SU-DHL-6 (cell line): ENCODE results near the gene CFAP45.

ENCODE experiments used
- H2AFZ ChIP-seq: fragments of 200-600 bp; sonication (generic); 2 replicates; pipeline ENCODE4 v1.6.1; 2014; ENCODE audit warnings: low read depth, mild to moderate bottlenecking, moderate library complexity, mixed read lengths, antibody characterized with exemption, low read length; ENCODE audit not compliant: severe bottlenecking
- H3F3A ChIP-seq: fragments of 200-600 bp; shearing (Covaris generic); 2 replicates; pipeline ENCODE4 v1.6.0; 2016; ENCODE audit warnings: antibody characterized with exemption, mild to moderate bottlenecking; ENCODE audit not compliant: insufficient read depth
- H3K27ac ChIP-seq: fragments of 200-600 bp; sonication (generic); 2 replicates; pipeline ENCODE4 v1.5.1; 2016; ENCODE audit warnings: low read depth, mild to moderate bottlenecking, low read length, moderate library complexity, mixed read lengths
- H3K27me3 ChIP-seq: fragments of 200-600 bp; sonication (generic), shearing (Covaris generic); 2 replicates; pipeline ENCODE4 v1.6.0; 2014; ENCODE audit warnings: mild to moderate bottlenecking, low read length
- H3K36me3 ChIP-seq: fragments of 200-600 bp; sonication (generic); 2 replicates; pipeline ENCODE4 v1.6.1; 2014; ENCODE audit warnings: mild to moderate bottlenecking, low read length, mixed read lengths
- H3K4me2 ChIP-seq: fragments of 300-600, 200-600 bp; shearing (Covaris generic), sonication (generic); 2 replicates; pipeline ENCODE4 v1.6.0; 2014; ENCODE audit warnings: low read length, low read depth, mild to moderate bottlenecking; ENCODE audit not compliant: poor library complexity, severe bottlenecking
- H3K4me3 ChIP-seq: fragments of 200-600 bp; sonication (generic); 2 replicates; pipeline ENCODE4 v1.5.1; 2014; ENCODE audit warnings: antibody characterized with exemption, low read length, mild to moderate bottlenecking, mixed read lengths; ENCODE audit not compliant: insufficient read depth, poor library complexity, severe bottlenecking
- H3K79me2 ChIP-seq: fragments of 200-600 bp; sonication (generic); 2 replicates; pipeline ENCODE4 v1.6.1; 2014; ENCODE audit warnings: mild to moderate bottlenecking, low read length, moderate library complexity; ENCODE audit not compliant: insufficient read depth
- H3K9ac ChIP-seq: fragments of 200-600 bp; sonication (generic); 2 replicates; pipeline ENCODE4 v1.7.0; 2014; ENCODE audit warnings: mild to moderate bottlenecking, low read length
- H3K9me2 ChIP-seq: fragments of 200-600 bp; sonication (generic); replicated peaks from 2 replicates; pipeline ENCODE4 v1.6.1; 2014; ENCODE audit warnings: low read length; ENCODE audit not compliant: insufficient read depth
- H3K9me3 ChIP-seq: fragments of 200-600 bp; sonication (generic); 2 replicates; pipeline ENCODE4 v1.6.1; 2014; ENCODE audit warnings: low read length, mixed read lengths; ENCODE audit not compliant: insufficient read depth
- H4K20me1 ChIP-seq: fragments of 200-600 bp; sonication (generic); 2 replicates; pipeline ENCODE4 v1.6.1; 2014; ENCODE audit warnings: low read depth, mild to moderate bottlenecking, antibody characterized with exemption, low read length, moderate library complexity, mixed read lengths
- EZH2phosphoT487 ChIP-seq: fragments of 200-600 bp; sonication (generic), shearing (Covaris generic); conservative IDR thresholded peaks from 2 replicates; pipeline ENCODE4 v1.6.1; 2018; ENCODE audit warnings: mild to moderate bottlenecking, antibody characterized with exemption, low read length, moderate library complexity, mixed read lengths
- TF ChIP-seq, protein P1 (sequence below): fragments of 200-600 bp; sonication (generic); IDR thresholded peaks from one replicate; pipeline ENCODE4 v1.5.1; 2017; ENCODE audit warnings: antibody characterized with exemption, mild to moderate bottlenecking, low read length, moderate library complexity; ENCODE audit not compliant: insufficient read depth, poor library complexity, severe bottlenecking

Gene CFAP45

GRCh38 chr1:159898527-159898926 lies 1.4 kb downstream of the CFAP45 start:
- Histone ChIP-seq H3K9me2 (no peaks in the 10 kb centered on the region), H3F3A (no peaks in the 10 kb centered on the region), H3K79me2 (no peaks in the 10 kb centered on the region), H3K9me3 (no peaks in the 10 kb centered on the region), H3K9ac (no peak overlapping the region), H3K27ac (no peak overlapping the region), H3K27me3 (no peaks in the 10 kb centered on the region), H4K20me1 (no peaks in the 10 kb centered on the region), H3K4me3 (no peak overlapping the region), H2AFZ (no peak overlapping the region), H3K4me2 (no peak overlapping the region), H3K36me3 (no peaks in the 10 kb centered on the region)
- TF ChIP-seq, protein P1, sequence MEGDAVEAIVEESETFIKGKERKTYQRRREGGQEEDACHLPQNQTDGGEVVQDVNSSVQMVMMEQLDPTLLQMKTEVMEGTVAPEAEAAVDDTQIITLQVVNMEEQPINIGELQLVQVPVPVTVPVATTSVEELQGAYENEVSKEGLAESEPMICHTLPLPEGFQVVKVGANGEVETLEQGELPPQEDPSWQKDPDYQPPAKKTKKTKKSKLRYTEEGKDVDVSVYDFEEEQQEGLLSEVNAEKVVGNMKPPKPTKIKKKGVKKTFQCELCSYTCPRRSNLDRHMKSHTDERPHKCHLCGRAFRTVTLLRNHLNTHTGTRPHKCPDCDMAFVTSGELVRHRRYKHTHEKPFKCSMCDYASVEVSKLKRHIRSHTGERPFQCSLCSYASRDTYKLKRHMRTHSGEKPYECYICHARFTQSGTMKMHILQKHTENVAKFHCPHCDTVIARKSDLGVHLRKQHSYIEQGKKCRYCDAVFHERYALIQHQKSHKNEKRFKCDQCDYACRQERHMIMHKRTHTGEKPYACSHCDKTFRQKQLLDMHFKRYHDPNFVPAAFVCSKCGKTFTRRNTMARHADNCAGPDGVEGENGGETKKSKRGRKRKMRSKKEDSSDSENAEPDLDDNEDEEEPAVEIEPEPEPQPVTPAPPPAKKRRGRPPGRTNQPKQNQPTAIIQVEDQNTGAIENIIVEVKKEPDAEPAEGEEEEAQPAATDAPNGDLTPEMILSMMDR: no peak
- TF ChIP-seq EZH2phosphoT487: no peak

- H3K9me2 ChIP-seq: no peaks in the 10 kb centered on the region
- H4K20me1 ChIP-seq: no peaks in the 10 kb centered on the region
- H3F3A ChIP-seq: no peaks in the 10 kb centered on the region
- no peak overlapping the region for H3K27ac ChIP-seq
- no peaks in the 10 kb centered on the region for H3K79me2 ChIP-seq
- no peak overlapping the region for H3K4me3 ChIP-seq
- H2AFZ ChIP-seq: no peak overlapping the region
- TF ChIP-seq, protein P1: no peak
- TF ChIP-seq EZH2phosphoT487: no peak
- H3K4me2 ChIP-seq: no peak overlapping the region
- H3K36me3 ChIP-seq: no peaks in the 10 kb centered on the region
- no peaks in the 10 kb centered on the region for H3K9me3 ChIP-seq
- no peaks in the 10 kb centered on the region for H3K27me3 ChIP-seq
- no peak overlapping the region for H3K9ac ChIP-seq
These were observed 2.0 kb downstream of the CFAP45 start for GRCh38 chr1:159897962-159898361.

GRCh38 chr1:159896546-159896930 lies 3.4 kb downstream of the CFAP45 start:
- H3K27me3 ChIP-seq: no peaks in the 10 kb centered on the region
- H3K9me3 ChIP-seq: no peaks in the 10 kb centered on the region

More at GRCh38 chr1:159896546-159896930, 3.4 kb downstream of the CFAP45 start:
- H3K36me3 ChIP-seq: no peaks in the 10 kb centered on the region
- no peaks in the 10 kb centered on the region for H4K20me1 ChIP-seq
- no peak overlapping the region for H3K27ac ChIP-seq
- TF ChIP-seq, protein P1: no peak
- no peak for TF ChIP-seq EZH2phosphoT487
- H3K4me2 ChIP-seq: no peak overlapping the region
- no peaks in the 10 kb centered on the region for H3F3A ChIP-seq
- H3K9ac ChIP-seq: no peak overlapping the region
- no peak overlapping the region for H2AFZ ChIP-seq
- no peak overlapping the region for H3K4me3 ChIP-seq
- H3K79me2 ChIP-seq: no peaks in the 10 kb centered on the region
- no peaks in the 10 kb centered on the region for H3K9me2 ChIP-seq
